ENCODE data around the gene CCIN. TPM values are rescaled to one million over a fixed set of nuclear protein-coding genes. Genes with fewer than 3 reads are reported as not detected.

The CCIN gene
- total RNA-seq, 1 donor from 2014 or later = not detected

DNA sequence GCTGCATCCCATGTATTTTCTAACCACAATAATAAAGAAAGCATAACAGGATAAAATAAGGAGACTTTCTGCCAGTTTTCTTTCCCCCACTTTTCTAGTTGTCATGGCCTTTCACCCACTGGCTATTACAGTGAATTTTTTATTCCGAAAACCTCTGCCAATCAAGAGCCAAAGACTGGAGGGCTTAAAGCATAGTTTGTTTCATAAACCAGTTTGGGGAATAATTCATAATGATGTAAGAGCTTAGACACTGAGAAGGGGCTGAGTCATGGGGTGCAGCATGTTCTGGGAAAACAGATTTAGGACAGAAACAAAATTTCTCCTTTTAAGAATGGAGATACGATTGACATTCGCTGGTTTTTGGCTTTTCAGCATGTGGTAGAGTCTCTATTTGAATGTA lies 37.1 kb upstream of the CCIN start:
- no peaks in the 10 kb centered on the region for H3K36me3 Mint-ChIP-seq (ENCODE audit: unreplicated experiment)
- TF ChIP-seq, protein P1, sequence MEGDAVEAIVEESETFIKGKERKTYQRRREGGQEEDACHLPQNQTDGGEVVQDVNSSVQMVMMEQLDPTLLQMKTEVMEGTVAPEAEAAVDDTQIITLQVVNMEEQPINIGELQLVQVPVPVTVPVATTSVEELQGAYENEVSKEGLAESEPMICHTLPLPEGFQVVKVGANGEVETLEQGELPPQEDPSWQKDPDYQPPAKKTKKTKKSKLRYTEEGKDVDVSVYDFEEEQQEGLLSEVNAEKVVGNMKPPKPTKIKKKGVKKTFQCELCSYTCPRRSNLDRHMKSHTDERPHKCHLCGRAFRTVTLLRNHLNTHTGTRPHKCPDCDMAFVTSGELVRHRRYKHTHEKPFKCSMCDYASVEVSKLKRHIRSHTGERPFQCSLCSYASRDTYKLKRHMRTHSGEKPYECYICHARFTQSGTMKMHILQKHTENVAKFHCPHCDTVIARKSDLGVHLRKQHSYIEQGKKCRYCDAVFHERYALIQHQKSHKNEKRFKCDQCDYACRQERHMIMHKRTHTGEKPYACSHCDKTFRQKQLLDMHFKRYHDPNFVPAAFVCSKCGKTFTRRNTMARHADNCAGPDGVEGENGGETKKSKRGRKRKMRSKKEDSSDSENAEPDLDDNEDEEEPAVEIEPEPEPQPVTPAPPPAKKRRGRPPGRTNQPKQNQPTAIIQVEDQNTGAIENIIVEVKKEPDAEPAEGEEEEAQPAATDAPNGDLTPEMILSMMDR (IDR thresholded peaks at IDR 0.05) = no peak
- peaks cover 8% of the 10 kb centered on the region for H3K4me1 Mint-ChIP-seq (ENCODE audit: unreplicated experiment)
- no peak overlapping the region for H3K4me3 Mint-ChIP-seq (ENCODE audit: unreplicated experiment)
- peak overlapping the region; percentile 72 for H3K27ac Mint-ChIP-seq (ENCODE audit: unreplicated experiment)
- H3K9me3 Mint-ChIP-seq (ENCODE audit: unreplicated experiment) = no peaks in the 10 kb centered on the region
- no peaks in the 10 kb centered on the region for H3K27me3 Mint-ChIP-seq (ENCODE audit: unreplicated experiment)
- DNase-seq (ENCODE audit: extremely low spot score, unreplicated experiment) = no peak

DNA sequence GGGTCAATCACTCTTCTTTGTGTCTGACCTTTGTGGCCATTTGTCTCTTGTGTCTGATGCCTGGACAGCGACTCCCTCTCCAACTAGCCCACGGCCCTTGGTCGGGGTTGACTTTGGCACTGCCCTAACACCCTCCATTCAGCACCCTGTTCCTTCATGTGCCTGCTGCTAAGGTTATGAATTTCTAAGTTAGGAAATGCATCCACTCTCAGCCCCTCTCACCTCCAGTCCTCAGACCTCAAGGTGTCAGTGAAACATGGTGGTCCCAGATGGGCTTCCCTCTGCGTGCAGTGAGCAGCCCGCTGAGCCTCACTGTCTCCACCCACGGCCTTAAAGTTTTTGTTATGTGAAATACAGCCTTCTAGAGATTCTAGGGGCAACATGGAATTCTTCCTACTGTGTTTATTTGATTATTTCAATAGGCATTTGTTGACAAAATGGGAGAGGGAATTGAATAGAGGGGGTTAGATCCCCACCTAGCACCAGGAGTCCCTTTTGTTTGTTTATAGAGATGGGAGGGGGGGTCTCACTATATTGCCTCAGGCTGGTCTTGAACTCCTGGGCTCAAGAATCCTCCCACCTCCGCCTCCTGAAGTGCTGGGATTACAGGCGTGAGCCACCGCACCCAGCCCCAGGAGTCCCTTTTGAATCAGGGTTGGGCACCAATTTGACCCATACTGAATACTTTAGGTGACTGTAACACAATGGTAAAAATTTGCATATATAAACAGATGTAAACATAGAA lies 34.3 kb upstream of the CCIN start:
- TF ChIP-seq, protein P1 (IDR thresholded peaks at IDR 0.05) = no peak
- Mint-ChIP-seq H3K9me3 (ENCODE audit: unreplicated experiment) (no peaks in the 10 kb centered on the region), H3K36me3 (ENCODE audit: unreplicated experiment) (no peaks in the 10 kb centered on the region), H3K27me3 (ENCODE audit: unreplicated experiment) (no peaks in the 10 kb centered on the region), H3K27ac (ENCODE audit: unreplicated experiment) (no peak overlapping the region), H3K4me3 (ENCODE audit: unreplicated experiment) (no peak overlapping the region), H3K4me1 (ENCODE audit: unreplicated experiment) (peaks cover 25% of the 10 kb centered on the region)
- DNase-seq (ENCODE audit: extremely low spot score, unreplicated experiment) = no peak

DNA sequence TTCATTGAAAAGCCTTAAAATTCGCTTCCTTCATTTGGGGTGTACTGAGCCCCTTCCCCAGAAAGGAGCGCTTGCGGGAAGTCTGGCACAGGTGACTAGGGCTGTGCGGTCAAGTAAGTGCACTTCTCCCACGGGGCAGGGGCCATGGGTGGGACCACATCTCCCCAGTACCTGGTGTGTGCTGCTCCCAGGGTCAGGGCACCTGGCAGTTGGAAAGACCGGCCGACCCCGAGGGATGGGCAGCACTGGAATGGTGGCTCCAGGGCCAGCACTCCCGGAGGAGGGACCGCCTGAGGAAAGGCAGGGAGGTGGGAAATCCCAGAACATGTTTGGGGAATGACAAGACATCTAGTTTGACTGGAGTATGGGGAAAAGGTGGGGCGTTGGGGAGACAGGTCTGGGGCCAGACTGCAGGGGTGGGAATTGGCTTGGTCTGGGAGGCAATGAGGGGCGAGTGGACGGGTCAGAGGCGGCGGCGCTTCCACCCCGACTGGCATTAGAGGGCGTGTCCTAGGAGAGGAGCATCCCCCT lies 33.4 kb upstream of the CCIN start:
- Mint-ChIP-seq H3K36me3 (ENCODE audit: unreplicated experiment) (no peaks in the 10 kb centered on the region), H3K9me3 (ENCODE audit: unreplicated experiment) (no peaks in the 10 kb centered on the region), H3K4me3 (ENCODE audit: unreplicated experiment) (peak overlapping the region; percentile 77), H3K27ac (ENCODE audit: unreplicated experiment) (peak overlapping the region; percentile 57), H3K27me3 (ENCODE audit: unreplicated experiment) (no peaks in the 10 kb centered on the region), H3K4me1 (ENCODE audit: unreplicated experiment) (peaks cover 25% of the 10 kb centered on the region)
- no peak for DNase-seq (ENCODE audit: extremely low spot score, unreplicated experiment)
- TF ChIP-seq, protein P1 (IDR thresholded peaks at IDR 0.05) = no peak

DNA sequence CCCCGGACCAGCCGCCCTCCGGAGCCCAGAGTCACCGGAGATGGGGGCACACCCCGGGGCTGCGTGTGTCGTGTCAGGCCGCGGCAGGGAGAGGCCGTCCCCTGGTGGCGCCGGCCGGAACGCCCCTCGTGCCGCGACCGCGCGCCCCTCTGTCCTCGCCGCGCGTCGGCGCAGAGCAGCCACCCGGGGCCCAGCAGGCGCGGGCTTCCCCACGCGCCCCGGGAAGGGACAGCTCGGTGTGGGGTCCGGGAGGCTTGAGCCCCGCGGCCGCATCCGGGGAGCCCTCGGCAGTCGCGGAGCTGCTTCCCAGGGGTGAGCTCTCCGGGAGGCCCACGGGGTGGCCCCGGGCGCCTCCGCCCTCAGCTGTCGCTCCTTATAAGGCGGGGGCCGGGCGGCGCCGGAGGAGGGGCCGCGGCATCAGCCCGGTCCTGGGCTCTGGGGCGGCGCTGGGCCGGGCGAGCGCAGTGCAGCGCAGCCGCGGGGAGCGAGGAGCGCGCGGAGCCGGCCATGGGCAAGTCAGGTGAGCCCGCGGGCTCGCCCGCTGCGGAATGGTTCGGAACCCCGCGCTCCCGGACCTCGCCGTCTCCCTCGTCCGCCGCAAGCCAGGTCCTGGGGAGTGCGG lies 32.8 kb upstream of the CCIN start, which contains the start of gene GLIPR2:
GLIPR2 (plus strand) TSS at position 462 of the 622 bp plus-strand sequence; CDS start at position 508, 46 bp downstream.
- Mint-ChIP-seq H3K4me3 (ENCODE audit: unreplicated experiment) (peak within 1 kb of the TSS; percentile 90), H3K27me3 (ENCODE audit: unreplicated experiment) (no peaks in the 10 kb centered on the region), H3K4me1 (ENCODE audit: unreplicated experiment) (peaks cover 29% of the 10 kb centered on the region), H3K27ac (ENCODE audit: unreplicated experiment) (peak within 1 kb of the TSS; percentile 69), H3K9me3 (ENCODE audit: unreplicated experiment) (no peaks in the 10 kb centered on the region), H3K36me3 (ENCODE audit: unreplicated experiment) (no peaks in the 10 kb centered on the region)
- TF ChIP-seq, protein P1 (IDR thresholded peaks at IDR 0.05) = peak; percentile 45
- no peak for DNase-seq (ENCODE audit: extremely low spot score, unreplicated experiment)

DNA sequence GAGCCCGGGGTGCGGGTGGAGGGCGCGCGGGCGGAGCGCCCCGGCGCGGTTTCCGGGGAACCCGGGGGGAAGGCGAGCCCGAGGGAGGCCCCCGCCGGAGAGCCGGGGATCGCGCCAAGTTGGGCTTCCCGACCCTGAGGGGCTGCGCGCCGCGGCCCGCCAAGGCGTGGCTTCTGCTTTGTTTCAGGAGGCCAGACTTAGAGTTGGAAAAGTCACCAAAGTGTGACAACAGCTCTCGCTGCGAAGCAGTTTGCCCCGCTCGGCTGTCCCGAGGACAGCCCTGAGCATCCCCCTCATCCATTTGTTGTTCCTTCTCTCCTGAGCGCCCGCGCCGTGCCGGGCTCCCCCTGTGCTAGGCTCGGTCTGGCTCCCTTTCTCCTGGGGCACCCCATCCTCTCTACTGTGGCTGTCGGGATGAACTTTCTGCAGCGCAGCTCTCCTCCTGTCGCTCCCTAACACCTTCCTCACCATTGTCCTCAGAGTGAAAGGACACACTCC lies 32.2 kb upstream of the CCIN start:
- Mint-ChIP-seq H3K27ac (ENCODE audit: unreplicated experiment) (peak overlapping the region; percentile 69), H3K4me1 (ENCODE audit: unreplicated experiment) (peaks cover 32% of the 10 kb centered on the region), H3K27me3 (ENCODE audit: unreplicated experiment) (no peaks in the 10 kb centered on the region), H3K4me3 (ENCODE audit: unreplicated experiment) (peak overlapping the region; percentile 90), H3K36me3 (ENCODE audit: unreplicated experiment) (no peaks in the 10 kb centered on the region), H3K9me3 (ENCODE audit: unreplicated experiment) (no peaks in the 10 kb centered on the region)
- TF ChIP-seq, protein P1 (IDR thresholded peaks at IDR 0.05) = no peak
- no peak for DNase-seq (ENCODE audit: extremely low spot score, unreplicated experiment)
